HEK293 (cell line): ENCODE results near the gene RGSL1.

Source experiments
- BCL11A ChIP-seq: fragments of 450-650 bp; formaldehyde crosslinking; IDR thresholded peaks from 2 replicates; pipeline ENCODE4 v1.5.1; 2016; ENCODE audit warnings: low read depth, missing biosample characterization, missing genetic modification characterization
- CTCF ChIP-seq: fragments of 450-650 bp; formaldehyde crosslinking; IDR thresholded peaks from 2 replicates; pipeline ENCODE4 v1.5.1; 2016; ENCODE audit warnings: missing biosample characterization, missing genetic modification characterization
- GFI1B ChIP-seq: fragments of 450-650 bp; formaldehyde crosslinking; IDR thresholded peaks from 2 replicates; pipeline ENCODE4 v1.5.1; 2016; ENCODE audit warnings: missing biosample characterization, missing genetic modification characterization
- SP7 ChIP-seq: fragments of 450-650 bp; formaldehyde crosslinking; IDR thresholded peaks from 2 replicates; pipeline ENCODE4 v1.5.1; 2016; ENCODE audit warnings: missing biosample characterization, missing genetic modification characterization
- ZBTB20 ChIP-seq: fragments of 450-650 bp; formaldehyde crosslinking; IDR thresholded peaks from 2 replicates; pipeline ENCODE4 v1.5.1; 2016; ENCODE audit warnings: missing biosample characterization, missing genetic modification characterization
- ZEB2 ChIP-seq: fragments of 450-650 bp; formaldehyde crosslinking; IDR thresholded peaks from 2 replicates; pipeline ENCODE4 v1.5.1; 2016; ENCODE audit warnings: missing biosample characterization, missing genetic modification characterization
- ZNF211 ChIP-seq: fragments of 450-650 bp; formaldehyde crosslinking; IDR thresholded peaks from 2 replicates; pipeline ENCODE4 v1.5.1; 2016; ENCODE audit warnings: low read depth, missing biosample characterization, missing genetic modification characterization
- ZNF274 ChIP-seq, 2 experiments: fragments of 200-500 bp in 1 of 2; fragments of 450-650 bp in 1 of 2; sonication (Bioruptor generic) in 1 of 2; formaldehyde crosslinking in 1 of 2; IDR thresholded peaks; 2 replicates each; pipeline versions ENCODE4 v1.5.1 to v1.6.1; 2014 to 2016; ENCODE audit warnings: borderline replicate concordance in 1 of 2, inconsistent platforms in 1 of 2, low read length in 1 of 2, missing biosample characterization in 1 of 2, missing genetic modification characterization in 1 of 2

- TF ChIP-seq ZNF274 (IDR thresholded peaks at IDR 0.05; ENCODE audit: low read length), result no peak
- TF ChIP-seq ZNF274 (tag by site-specific recombination; IDR thresholded peaks at IDR 0.05; ENCODE audit: borderline replicate concordance), result no peak
- no peak for TF ChIP-seq GFI1B (tag by site-specific recombination)
- TF ChIP-seq CTCF (tag by site-specific recombination), result no peak
- TF ChIP-seq ZBTB20, result no peak
- TF ChIP-seq BCL11A (tag by site-specific recombination), result no peak
- TF ChIP-seq SP7 (tag by site-specific recombination), result no peak
- no peak for TF ChIP-seq ZEB2 (tag by site-specific recombination)
- TF ChIP-seq ZNF211 (tag by site-specific recombination), result no peak
Observed at GRCh38 chr1:182568647-182569284, 118.8 kb downstream of the RGSL1 start.
